GM21619 (cell line): Measurements from ENCODE around the gene LNPK.
"Not testable (repeated sequence)": the region's sequence is repeated elsewhere in the genome, so short reads cannot be mapped to it uniquely, and the experiment has no call there.

Experiments
- ATAC-seq: cut with Tn5 transposase; IDR thresholded peaks from one replicate; pipeline ENCODE4 v1.9.1; 2021; ENCODE audit not compliant: unreplicated experiment

LNPK gene, protein sequence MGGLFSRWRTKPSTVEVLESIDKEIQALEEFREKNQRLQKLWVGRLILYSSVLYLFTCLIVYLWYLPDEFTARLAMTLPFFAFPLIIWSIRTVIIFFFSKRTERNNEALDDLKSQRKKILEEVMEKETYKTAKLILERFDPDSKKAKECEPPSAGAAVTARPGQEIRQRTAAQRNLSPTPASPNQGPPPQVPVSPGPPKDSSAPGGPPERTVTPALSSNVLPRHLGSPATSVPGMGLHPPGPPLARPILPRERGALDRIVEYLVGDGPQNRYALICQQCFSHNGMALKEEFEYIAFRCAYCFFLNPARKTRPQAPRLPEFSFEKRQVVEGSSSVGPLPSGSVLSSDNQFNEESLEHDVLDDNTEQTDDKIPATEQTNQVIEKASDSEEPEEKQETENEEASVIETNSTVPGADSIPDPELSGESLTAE

DNA sequence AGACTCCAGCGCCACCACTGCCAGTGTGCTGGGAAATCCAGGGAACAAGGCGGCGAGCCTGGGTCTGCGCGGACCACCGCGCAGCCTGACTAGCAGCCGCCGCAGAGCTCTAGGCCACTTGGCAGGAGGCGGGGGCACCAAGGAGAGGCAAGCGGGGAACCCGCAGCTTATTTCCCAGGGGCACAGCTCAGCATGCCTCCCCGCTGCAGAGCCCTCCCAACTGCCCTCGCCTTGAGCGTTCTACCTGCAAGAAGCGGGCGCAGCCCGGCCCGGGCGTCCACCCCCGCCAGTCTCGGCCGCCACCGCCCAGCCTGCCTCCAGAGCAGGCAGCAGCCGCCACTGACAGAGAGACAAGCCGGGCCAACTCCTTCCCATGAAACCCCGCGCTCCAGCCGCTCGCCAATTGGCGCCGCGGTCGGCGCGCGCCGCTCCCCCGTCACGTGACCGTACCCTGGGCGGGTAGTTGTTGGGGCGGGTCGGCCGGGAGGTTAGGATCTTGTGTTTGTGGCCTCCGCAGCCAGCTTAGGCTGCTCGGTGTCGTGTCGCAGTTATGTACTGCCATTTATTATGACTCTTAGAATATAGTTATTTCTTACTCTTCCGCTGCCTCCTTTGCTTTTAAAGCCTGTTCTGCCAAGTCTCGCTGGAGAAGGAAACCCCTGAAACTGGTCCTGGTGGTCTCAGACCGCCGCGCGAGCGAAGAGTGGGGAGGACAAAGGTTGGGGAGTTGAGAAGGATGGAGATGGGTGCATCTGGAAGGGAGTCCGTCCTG is at the start of gene LNPK:
Gene LNPK (minus strand): TSS at position 352 of the 772 bp plus-strand sequence. CDS start 6,683 bp downstream, outside the sequence.
- peak; percentile 91 for ATAC-seq

DNA sequence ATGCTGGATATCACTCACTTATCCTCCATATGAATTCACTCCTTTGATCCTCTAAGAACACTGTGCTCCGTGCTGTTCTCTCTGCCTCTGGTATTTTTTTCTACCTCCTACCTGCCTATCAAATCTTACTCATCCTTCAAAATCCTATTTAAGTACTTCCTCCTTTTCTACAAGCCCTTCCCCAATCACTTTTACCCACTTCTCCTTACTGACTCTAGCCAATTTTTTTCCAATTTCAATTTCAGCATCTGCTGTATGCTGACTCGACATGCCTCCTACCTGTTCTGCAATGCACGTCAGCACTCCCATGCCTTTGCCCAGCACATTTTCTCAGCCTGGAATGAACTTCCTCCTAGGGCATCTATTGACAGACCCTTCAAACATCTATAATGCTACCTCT is 37.3 kb upstream of the LNPK start:
- ATAC-seq, result no peak

DNA sequence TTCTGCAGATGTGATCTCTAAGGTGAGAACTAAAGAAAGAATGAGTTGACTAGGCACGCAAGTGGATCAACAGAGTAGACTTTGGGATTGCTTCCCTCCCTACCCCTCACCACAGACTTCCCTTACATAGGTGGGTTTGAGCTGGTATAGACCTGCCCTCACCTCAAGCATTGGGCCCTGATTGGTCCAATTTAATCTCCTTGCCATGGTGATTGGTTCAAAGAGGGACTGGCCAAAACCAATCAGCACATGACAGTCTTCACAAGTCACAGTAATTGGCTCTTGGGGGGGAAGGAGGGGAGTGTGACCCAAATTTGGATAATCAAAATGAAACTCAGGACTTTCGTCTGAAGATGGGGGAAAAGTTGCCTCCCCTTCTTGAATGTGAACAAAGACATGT is 36.6 kb upstream of the LNPK start:
- ATAC-seq, result no peak

DNA sequence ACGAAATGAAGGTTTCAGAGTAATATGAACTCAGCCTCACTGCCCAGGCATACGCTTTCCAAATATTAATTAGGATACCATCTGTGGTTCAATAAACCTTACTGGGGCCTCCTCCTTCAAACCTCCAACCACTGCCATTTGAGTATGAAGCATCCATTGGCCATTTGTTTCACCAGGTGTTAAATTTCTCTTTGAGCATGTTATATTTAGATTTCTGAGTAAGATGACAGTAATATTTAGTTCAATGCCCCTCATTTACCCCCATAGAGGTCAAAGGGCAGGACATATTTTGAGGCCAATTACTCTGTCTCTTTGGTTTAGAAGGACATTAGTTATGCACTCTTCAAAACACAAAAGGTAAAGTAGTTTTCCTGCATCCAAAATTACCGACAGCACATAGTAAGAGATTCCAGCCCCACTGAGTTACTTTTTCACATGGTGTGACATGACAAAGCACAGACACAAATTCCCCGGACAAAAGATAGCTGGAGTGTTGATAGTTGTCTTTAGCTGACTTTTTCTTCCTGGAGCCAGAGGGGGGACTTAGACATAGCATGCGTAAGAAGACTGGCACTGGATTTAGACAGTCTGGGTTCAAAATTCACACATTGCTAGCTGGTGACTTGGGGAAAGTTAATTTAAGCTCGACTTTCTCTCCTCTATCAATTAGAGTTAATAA is 33.1 kb upstream of the LNPK start:
- ATAC-seq, result no peak

DNA sequence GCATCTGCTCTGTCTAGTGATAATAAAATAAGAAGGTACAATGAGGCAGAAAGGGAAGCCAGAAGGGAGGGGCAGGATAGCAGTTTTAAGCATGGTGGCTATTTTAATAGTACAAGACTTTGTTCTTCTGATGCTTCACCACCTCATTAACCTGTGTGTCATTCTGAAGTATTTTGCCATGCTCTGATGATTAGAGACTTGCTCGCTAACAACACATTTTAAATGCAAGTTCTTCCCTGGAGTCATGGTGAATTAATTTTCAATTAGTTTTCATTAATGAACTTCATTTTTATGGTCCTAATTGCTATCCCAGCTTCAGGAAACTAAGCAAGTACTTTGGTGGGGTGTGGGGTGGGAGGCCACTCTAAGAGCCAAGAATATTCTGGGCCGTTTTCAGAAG is 25.7 kb upstream of the LNPK start:
- ATAC-seq, result no peak

DNA sequence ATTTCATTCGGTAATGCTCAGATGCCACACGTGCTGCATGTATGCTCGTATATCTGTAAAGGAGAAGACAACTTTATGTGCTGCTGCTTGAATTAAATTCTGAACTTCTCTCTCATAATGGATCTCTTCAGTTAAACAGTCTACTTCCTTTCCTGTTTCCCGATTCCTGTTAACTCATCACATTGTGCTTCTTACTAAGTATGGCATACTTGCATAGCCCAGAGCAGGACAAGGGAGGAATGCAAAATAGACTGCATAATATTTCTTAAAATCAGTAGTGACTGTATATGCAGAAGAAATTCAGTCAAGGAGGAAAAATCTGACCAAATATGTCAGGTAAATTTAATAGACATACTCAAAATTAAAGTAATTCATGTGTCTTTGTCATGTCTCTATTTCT is 23.9 kb upstream of the LNPK start:
- no peak for ATAC-seq

DNA sequence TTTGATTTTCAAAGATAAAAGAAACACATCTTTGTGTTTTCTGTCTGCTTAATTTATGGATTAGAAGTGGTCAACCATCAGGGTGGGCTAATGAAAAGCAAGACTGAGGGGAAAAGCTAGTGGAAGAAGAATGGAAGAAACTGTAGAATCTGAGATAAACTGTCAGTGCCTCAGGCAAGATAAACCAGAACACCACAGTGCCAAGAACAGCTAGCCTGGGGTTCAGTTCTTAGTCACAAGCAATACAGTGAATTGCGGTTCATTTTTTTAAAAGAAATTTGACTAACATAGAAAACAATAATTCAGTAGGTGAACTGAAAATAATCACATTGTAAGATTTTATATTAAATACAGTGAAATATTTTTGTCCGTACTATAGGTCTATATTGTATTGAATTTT is 22.0 kb upstream of the LNPK start:
- no peak for ATAC-seq

DNA sequence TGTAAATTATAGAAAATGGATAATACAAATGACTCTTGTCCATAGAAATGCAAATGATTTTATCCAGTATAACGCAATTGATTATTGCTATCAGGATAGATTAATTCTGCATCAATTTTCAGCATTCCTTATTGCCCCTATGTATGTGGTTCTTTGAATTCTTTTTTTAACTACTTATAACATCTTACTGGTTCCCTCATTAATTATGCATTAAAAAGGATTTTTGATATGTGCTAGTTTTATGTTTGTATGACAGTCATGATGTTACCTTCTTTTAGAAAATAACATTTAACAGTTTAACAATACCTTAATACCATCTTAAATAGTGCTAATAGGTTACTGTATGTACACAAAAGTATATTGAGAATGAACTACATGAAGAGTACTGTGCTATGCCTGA is 20.0 kb upstream of the LNPK start:
- ATAC-seq, result no peak

DNA sequence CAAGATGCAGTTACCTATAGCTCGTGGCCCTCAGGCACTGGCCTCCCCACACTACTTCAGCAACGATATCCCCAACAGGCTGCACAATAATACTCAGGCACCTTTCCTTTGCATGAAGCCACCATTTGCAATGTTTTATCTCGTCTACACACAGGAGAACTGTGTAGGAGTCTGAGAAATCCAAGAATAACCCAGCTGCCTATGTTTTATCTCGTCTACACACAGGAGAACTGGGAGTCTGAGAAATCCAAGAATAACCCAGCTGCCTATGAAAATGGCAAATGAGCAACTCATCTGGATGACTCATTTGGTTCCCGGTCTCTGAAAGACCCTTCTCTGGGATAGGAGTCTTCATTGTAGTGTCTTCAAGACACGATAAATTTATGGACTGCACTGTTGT is 18.3 kb upstream of the LNPK start:
- no peak for ATAC-seq

DNA sequence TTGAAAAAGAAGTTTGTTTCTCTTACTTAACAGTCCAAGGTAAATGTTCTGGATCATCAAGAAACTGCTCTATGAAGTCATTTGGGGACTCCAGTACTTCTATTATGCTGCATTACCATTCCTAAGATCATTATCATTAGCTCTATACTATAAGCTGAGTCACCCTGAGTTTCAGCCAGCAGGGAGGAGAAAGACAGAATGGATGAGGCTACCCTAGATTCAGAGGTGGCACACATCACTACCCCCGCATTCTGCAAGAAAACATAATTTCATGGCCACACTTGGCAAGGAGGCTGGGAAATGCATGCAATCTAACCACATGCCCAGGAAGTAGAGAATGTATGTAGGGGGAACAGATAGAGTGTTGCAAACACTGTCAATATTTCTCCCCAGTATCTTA is 16.6 kb upstream of the LNPK start:
- ATAC-seq, result no peak

DNA sequence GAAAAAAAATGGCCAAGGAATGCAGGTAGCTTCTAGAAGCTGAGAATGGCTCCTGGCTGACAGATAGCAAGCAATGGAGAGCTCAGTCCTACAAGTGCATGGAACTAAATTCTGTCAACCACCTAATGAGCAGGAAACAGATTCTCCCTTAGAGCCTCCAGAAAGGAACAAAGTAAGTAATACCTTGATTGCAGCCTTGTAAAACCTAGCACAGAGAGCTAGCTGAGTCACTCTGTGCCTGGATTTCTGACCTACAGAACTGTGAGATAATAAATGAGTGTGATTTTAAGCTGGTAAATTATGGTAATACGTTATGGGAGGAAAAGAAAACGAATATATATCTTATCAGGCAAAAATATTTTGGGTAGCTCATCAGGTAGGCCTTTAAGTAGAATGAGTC is 7.4 kb upstream of the LNPK start:
- no peak for ATAC-seq

DNA sequence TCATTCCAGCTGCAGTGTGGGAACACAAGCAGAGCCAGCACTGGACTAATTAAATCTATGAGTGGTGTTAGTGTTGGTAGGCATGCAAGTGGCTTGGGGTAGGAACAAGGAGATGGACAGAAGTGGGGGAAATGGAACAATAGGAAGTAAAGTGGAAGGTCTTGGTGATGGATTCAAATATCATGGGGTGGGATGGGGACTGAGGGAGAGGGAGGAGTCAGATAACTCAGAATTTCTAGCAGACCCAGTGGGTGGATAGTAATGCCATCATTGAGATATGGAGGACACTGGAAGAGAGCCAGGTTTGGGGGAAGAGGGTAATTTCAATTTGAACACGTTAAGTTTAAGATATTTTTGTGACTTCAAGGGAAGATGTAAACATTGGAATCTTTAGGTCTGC is 2.9 kb upstream of the LNPK start:
- ATAC-seq, result no peak

DNA sequence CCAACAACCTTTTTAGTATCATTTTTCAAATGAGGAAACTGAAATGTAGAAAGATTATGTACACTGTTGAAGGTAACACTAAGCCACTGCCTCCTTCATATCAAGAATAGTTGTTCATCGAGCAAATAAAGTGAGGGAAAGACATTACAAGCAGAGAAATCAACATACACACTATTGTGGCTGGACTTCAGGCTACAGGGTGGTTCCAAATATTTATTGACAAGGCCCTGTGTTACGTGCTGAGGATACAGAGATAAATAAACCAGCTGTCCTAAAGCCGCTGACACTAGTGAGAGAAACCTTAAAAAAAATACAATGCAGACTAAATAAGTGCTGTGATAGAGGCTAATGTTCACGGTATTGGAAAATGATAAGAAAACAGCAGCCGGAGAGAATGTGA is 1.9 kb upstream of the LNPK start:
- ATAC-seq, result no peak

DNA sequence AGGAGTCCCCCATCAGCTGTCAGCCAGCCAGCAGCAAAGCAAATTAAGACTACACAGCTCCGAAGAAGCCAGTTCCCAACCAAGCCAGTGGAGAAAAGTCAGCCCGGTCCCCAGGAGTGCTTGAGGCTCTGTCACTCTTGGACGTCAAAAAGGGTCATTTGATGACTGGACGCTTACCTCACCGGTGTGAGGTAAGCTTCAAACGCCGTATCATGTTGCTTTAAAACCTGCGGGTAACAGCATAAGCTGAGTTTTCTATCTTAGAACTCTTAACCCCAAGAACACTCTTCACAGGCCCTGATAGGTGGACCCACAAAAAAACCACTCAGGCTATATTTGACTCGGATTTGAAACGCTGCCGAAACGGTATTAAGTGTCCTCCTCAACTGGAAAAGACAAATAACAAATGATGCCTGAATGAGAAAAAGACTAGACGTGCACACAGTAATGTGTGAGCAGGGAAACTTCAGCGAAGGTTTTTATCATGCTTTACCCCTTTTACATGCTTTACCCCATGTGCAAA is 682 bp upstream of the LNPK start:
- peak; percentile 5 for ATAC-seq

DNA sequence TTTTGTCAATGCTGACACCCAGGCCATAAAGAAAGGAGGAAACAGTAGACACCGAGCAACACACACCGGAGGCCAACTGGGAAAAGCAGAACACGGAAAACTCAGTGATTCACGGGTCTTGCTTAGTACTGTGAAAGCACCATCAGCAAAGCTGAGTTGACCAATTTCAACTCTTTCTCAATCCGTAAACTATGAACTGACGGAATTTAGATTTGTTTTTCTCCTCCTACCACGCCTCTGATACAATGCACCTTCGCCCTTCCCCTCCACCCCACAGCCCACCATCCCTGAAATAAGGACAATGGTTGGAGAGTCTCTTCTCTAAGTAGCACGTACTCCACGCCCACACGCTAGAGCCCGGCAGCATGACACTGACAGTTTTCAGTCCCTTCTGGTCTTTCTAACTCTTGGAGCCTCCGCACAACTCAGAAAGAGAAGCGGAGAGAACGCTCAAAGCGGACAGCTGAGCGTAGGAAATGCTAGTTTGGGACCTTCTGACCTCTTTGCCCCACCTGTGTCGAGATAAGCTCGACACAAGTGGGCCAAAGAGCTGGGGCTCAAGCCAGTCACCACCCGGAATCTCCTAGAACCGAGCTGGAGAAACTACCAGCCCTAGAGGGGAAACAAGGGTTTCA is 669 bp downstream of the LNPK start:
- ATAC-seq, result peak; percentile 44

DNA sequence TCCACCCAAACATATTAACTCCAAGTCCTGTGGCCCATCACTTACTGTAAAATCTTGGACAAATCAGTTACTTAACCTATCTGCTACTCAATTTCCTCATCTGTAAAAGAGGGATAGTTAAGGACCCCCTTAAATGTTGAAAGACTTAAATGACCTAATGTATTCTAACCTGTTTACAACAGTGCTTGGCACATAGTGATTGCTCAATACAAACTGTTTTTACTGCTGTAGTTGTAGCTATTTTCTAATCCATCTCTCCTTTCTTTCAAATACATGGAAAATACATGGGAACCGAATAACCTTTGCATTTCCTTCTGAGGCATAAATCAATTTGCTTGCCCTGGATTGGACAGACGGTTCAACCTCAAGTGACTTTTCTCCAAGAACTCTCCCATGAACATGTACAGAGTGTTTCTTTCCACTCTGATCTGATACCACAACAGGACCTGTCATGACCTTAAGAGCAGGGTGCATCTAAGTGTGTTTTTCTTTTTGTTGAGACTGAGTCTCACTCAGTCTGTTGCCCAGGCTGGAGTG is 2.7 kb downstream of the LNPK start:
- no peak for ATAC-seq

DNA sequence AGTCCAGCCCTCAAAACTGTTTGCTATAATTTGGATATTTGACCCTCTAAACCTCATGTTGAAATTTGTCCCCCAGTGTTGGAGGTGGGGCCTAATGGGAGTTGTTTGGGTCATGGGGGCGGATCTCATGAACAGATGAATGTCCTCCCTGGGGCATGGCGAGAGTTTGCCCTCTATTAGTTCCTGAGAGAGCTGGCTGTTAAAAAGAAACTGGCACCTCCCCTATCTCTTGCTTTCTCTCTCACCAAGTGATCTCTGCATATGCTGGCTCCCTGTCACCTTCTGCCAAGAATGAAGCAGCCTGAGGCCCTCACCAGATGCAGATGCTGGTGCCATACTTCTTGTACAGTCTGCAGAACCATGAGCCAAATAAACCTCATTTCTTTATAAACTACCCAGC is 12.0 kb downstream of the LNPK start:
- no peak for ATAC-seq

DNA sequence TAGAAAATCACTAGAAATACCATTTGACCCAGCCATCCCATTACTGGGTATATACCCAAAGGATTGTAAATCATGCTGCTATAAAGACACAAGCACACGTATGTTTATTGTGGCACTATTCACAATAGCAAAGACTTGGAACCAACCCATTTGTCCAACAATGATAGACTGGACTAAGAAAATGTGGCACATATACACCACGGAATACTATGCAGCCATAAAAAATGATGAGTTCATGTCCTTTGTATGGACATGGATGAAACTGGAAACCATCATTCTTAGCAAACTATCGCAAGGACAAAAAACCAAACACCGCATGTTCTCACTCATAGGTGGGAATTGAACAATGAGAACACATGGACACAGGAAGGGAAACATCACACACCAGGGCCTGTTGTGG is 14.9 kb downstream of the LNPK start:
- not testable (repeated sequence) for ATAC-seq

DNA sequence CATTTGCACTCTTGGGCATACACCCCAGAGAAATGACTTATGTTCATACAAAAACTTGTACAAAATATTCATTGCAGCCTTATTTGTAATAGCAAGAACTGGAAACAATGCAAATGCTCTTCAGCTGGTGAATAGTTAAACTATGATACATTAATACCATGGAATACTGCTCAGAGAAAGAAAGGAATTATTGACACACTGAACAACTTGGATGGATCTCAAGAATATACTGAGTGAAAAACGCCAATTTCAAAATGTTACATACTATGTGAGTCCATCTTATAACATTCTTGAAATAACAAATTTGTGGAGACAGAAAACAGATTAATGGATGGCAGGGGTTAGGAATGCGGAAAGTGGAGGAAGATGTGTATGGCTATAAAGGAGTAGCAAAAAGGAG is 17.2 kb downstream of the LNPK start:
- ATAC-seq, result no peak

DNA sequence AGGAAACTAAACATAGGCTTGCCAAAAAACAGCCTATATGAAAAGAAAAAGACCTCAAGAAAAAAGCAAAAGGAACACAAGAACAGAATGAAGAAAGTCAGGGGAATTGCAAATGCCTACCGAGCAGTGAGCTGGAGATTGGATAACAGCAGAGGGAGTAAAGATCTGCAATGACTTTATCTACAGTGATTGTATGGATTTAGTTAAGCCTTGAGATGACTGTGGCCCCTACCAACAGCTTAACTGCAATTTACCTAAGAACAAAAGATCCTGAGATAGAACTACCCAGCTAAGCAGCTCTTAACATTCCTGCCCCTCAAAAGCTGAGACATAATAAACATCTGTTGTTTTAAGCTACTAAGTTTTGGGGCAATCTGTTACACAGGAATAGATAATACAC is 20.5 kb downstream of the LNPK start:
- ATAC-seq, result no peak
